ENCODE results near the gene CD93.

DNA sequence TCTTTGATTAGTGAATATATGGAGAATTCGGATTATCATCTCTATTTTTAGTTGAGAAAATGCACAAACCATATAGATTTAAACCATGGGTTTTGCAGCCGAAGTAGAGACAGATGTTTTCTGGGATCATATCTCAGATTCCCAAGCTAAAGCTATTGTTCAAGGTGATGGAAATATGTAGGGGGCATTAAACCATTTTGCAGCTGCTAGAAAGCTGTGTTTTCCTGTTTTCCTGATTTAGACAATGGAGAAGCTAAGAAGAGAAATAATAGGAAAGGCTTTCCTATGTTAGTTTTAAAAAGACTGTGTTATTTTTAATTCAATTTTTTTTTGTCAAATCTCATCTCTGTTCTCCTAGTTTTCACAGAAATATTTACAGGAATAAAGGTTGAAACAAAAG, 6.2 kb downstream of the CD93 start:
- no peak for TF ChIP-seq CEBPB (IDR thresholded peaks at IDR 0.05)
- TF ChIP-seq MAX (IDR thresholded peaks at IDR 0.05) = no peak
- TF ChIP-seq, protein P1, sequence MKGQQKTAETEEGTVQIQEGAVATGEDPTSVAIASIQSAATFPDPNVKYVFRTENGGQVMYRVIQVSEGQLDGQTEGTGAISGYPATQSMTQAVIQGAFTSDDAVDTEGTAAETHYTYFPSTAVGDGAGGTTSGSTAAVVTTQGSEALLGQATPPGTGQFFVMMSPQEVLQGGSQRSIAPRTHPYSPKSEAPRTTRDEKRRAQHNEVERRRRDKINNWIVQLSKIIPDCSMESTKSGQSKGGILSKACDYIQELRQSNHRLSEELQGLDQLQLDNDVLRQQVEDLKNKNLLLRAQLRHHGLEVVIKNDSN (IDR thresholded peaks at IDR 0.05) = no peak
- TF ChIP-seq, protein P2, sequence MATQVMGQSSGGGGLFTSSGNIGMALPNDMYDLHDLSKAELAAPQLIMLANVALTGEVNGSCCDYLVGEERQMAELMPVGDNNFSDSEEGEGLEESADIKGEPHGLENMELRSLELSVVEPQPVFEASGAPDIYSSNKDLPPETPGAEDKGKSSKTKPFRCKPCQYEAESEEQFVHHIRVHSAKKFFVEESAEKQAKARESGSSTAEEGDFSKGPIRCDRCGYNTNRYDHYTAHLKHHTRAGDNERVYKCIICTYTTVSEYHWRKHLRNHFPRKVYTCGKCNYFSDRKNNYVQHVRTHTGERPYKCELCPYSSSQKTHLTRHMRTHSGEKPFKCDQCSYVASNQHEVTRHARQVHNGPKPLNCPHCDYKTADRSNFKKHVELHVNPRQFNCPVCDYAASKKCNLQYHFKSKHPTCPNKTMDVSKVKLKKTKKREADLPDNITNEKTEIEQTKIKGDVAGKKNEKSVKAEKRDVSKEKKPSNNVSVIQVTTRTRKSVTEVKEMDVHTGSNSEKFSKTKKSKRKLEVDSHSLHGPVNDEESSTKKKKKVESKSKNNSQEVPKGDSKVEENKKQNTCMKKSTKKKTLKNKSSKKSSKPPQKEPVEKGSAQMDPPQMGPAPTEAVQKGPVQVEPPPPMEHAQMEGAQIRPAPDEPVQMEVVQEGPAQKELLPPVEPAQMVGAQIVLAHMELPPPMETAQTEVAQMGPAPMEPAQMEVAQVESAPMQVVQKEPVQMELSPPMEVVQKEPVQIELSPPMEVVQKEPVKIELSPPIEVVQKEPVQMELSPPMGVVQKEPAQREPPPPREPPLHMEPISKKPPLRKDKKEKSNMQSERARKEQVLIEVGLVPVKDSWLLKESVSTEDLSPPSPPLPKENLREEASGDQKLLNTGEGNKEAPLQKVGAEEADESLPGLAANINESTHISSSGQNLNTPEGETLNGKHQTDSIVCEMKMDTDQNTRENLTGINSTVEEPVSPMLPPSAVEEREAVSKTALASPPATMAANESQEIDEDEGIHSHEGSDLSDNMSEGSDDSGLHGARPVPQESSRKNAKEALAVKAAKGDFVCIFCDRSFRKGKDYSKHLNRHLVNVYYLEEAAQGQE (IDR thresholded peaks at IDR 0.05; ENCODE audit: low read depth) = no peak
- no peak for TF ChIP-seq EP300 (IDR thresholded peaks at IDR 0.05; ENCODE audit: borderline replicate concordance)
- TF ChIP-seq TCF12 (IDR thresholded peaks at IDR 0.05; ENCODE audit: low read depth) = no peak
- no peak for TF ChIP-seq TAF1 (IDR thresholded peaks at IDR 0.05; ENCODE audit: low read depth)
